ENCODE results near the gene GGA3. TPM values are rescaled to one million over a fixed set of nuclear protein-coding genes. Genes with fewer than 3 reads are reported as not detected.
A peak's percentile ranks its signal among the peaks of the same experiment; 100 is the strongest.
"Not testable (repeated sequence)": the region's sequence is repeated elsewhere in the genome, so short reads cannot be mapped to it uniquely, and the experiment has no call there.

GGA3 gene
- total and polyA plus RNA-seq, 12 donors = 8.0 to 51.5 (median 23.7) TPM

- peak in 1 of 6 experiments; percentile 9 for TF ChIP-seq CTCF (IDR thresholded peaks at IDR 0.05)
- no peak for TF ChIP-seq POLR2A (IDR thresholded peaks at IDR 0.05)
- intact Hi-C loops (cut with DNase I) = no loop called here
Measured at GRCh38 chr17:75295201-75296158, 34.1 kb upstream of the GGA3 start.

GRCh38 chr17:75292810-75293448 is 31.5 kb upstream of the GGA3 start:
- Histone ChIP-seq H3K4me1 (replicated peaks in 1 of 2) (peaks cover 8 to 36% of the 10 kb centered on the region in 2 donors), H3K27ac (peak overlapping the region in 2 of 5 donors; percentile 34 to 37)
- intact Hi-C loops (cut with DNase I); H3K27me3 ChIP-seq; H3K4me3 ChIP-seq; H3K36me3 ChIP-seq (replicated peaks in 1 of 2); H3K9me3 ChIP-seq (replicated peaks in 1 of 3): not testable (repeated sequence)
- DNase-seq = peak in 1 of 7 donors; percentile 57
- 68 to 75% (median 71%) methylated on average over 15 to 16 of the region's 16 CpGs for WGBS, 4 donors

More at GRCh38 chr17:75295201-75296158, 34.1 kb upstream of the GGA3 start:
- no peaks in the 10 kb centered on the region for H3K36me3 ChIP-seq (replicated peaks in 1 of 2)
- H3K27me3 ChIP-seq = no peaks in the 10 kb centered on the region
- H3K9me3 ChIP-seq (replicated peaks in 1 of 3) = no peaks in the 10 kb centered on the region
- DNase-seq = peak; percentile 38 to 76 (median 66)
- 56 to 66% (median 60%) methylated on average over 7 to 8 of the region's 8 CpGs for WGBS, 4 donors
- H3K27ac ChIP-seq = peak overlapping the region; percentile 55 to 88 (median 83)
- no peak overlapping the region for H3K4me3 ChIP-seq
- H3K4me1 ChIP-seq (replicated peaks in 1 of 2) = peaks cover 8 to 22% of the 10 kb centered on the region in 2 donors

GRCh38 chr17:75289832-75290337 is 28.5 kb upstream of the GGA3 start:
- Histone ChIP-seq H3K9me3 (replicated peaks in 1 of 3) (no peaks in the 10 kb centered on the region), H3K36me3 (replicated peaks in 1 of 2) (peaks cover 0 to 8% of the 10 kb centered on the region in 2 donors), H3K27me3 (no peaks in the 10 kb centered on the region), H3K4me3 (peak overlapping the region in 2 of 4 donors; percentile 47 to 82), H3K4me1 (replicated peaks in 1 of 2) (peaks cover 9 to 30% of the 10 kb centered on the region in 2 donors), H3K27ac (peak overlapping the region; percentile 86 to 99 (median 90))
- intact Hi-C loops (cut with DNase I) = no loop called here
- 2 to 4% (median 3%) methylated on average over 26 of the region's 26 CpGs for WGBS, 4 donors
- DNase-seq = peak; percentile 59 to 88 (median 78)
- TF ChIP-seq CTCF (IDR thresholded peaks at IDR 0.05) (peak in 4 of 6 experiments; percentile 13 to 32 (median 30)), POLR2A (IDR thresholded peaks at IDR 0.05) (no peak)

GRCh38 chr17:75289115-75289831 is 27.9 kb upstream of the GGA3 start, which contains the start of gene SLC25A19:
Gene SLC25A19 (minus strand): TSS chr17:75289433. CDS start chr17:75286764, 2,669 bp downstream.
- 0% methylated on average over 2 to 65 of the region's 65 CpGs for WGBS, 4 donors
- intact Hi-C loops (cut with DNase I) = no loop called here
- Histone ChIP-seq H3K36me3 (replicated peaks in 1 of 2) (peaks cover 0 to 8% of the 10 kb centered on the region in 2 donors), H3K4me3 (peak within 1 kb of the TSS; percentile 27 to 82 (median 38)), H3K4me1 (replicated peaks in 1 of 2) (peaks cover 9 to 30% of the 10 kb centered on the region in 2 donors), H3K27me3 (no peaks in the 10 kb centered on the region), H3K9me3 (replicated peaks in 1 of 3) (no peaks in the 10 kb centered on the region), H3K27ac (peak within 1 kb of the TSS; percentile 86 to 99 (median 90))
- peak in 1 of 6 experiments; percentile 5 for TF ChIP-seq CTCF (IDR thresholded peaks at IDR 0.05)
- TF ChIP-seq POLR2A (IDR thresholded peaks at IDR 0.05) = peak; percentile 87 to 99
- peak; percentile 97 to 99 (median 99) for DNase-seq
